Lower leg skin (tissue), 3 donors: ENCODE measurements around the gene DRD4.

Experiments
- POLR2A ChIP-seq, 2 donors: fragments of 450-650 bp; IDR thresholded peaks; one replicate each; pipeline ENCODE4 v1.6.1; 2016 to 2017; ENCODE audit warnings: antibody characterized with exemption in 2 of 2, mild to moderate bottlenecking in 1 of 2, moderate library complexity in 1 of 2
- TF ChIP-seq, protein P1 (sequence below), 3 donors: fragments of 450-650 bp; IDR thresholded peaks; one replicate each; pipeline ENCODE4 v1.5.1; 2016; ENCODE audit warnings: antibody characterized with exemption in 3 of 3, mild to moderate bottlenecking in 3 of 3, moderate library complexity in 2 of 3

DNA sequence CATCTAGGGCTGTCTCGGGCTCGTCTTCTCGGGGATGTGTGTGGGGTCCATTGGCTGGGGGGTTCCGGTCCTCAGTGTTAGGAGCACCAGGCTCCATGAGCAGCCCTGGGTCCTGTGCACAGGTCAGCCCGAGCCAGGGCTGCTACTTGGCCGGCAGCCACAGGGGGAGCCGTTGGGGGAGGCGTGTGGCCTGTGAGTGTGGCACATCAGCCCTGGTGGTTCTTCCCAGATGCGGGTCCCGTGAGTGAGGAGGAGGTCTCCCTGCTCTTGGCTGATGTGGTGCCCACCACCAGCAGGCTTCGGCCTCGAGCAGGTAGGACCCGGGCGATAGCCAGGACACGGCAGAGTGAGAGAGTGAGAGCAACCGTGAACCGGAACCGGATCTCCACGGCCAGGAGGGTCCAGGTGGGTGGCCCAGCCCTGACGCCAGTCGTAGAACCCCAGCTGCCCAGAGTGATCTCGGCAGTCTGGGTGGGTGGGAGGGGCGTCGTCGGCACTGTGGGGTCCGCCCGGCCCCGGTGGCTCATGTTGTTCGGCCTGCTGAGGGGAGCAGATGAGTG lies 39.8 kb upstream of the DRD4 start:
- TF ChIP-seq, protein P1, sequence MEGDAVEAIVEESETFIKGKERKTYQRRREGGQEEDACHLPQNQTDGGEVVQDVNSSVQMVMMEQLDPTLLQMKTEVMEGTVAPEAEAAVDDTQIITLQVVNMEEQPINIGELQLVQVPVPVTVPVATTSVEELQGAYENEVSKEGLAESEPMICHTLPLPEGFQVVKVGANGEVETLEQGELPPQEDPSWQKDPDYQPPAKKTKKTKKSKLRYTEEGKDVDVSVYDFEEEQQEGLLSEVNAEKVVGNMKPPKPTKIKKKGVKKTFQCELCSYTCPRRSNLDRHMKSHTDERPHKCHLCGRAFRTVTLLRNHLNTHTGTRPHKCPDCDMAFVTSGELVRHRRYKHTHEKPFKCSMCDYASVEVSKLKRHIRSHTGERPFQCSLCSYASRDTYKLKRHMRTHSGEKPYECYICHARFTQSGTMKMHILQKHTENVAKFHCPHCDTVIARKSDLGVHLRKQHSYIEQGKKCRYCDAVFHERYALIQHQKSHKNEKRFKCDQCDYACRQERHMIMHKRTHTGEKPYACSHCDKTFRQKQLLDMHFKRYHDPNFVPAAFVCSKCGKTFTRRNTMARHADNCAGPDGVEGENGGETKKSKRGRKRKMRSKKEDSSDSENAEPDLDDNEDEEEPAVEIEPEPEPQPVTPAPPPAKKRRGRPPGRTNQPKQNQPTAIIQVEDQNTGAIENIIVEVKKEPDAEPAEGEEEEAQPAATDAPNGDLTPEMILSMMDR (IDR thresholded peaks at IDR 0.05) = no peak
- TF ChIP-seq POLR2A (IDR thresholded peaks at IDR 0.05) = no peak
